ENCODE data around the gene MADCAM1.
"Not testable (repeated sequence)": the region's sequence is repeated elsewhere in the genome, so short reads cannot be mapped to it uniquely, and the experiment has no call there.

The MADCAM1 gene

GRCh38 chr19:496112-496665, at the start of gene MADCAM1:
Gene MADCAM1 (plus strand): TSS chr19:496486. CDS start chr19:496500, 14 bp downstream.
- DNase-seq (ENCODE audit: extremely low spot score, insufficient read length, low read depth), result no peak
- no peak for FAIRE-seq

GRCh38 chr19:447064-447426, 49.2 kb upstream of the MADCAM1 start:
- DNase-seq (ENCODE audit: extremely low spot score, insufficient read length, low read depth), result no peak
- no peak for FAIRE-seq

GRCh38 chr19:447816-448560, 48.3 kb upstream of the MADCAM1 start:
- DNase-seq (ENCODE audit: extremely low spot score, insufficient read length, low read depth) (no peak), FAIRE-seq (no peak)

- FAIRE-seq, result no peak
Observed at GRCh38 chr19:449916-450315, 46.4 kb upstream of the MADCAM1 start.

GRCh38 chr19:450912-451481, 45.3 kb upstream of the MADCAM1 start:
- not testable (repeated sequence) for DNase-seq (ENCODE audit: extremely low spot score, insufficient read length, low read depth); FAIRE-seq

More at GRCh38 chr19:449916-450315, 46.4 kb upstream of the MADCAM1 start:
- no peak for DNase-seq (ENCODE audit: extremely low spot score, insufficient read length, low read depth)

GRCh38 chr19:452829-453228, 43.5 kb upstream of the MADCAM1 start:
- FAIRE-seq, result no peak
- DNase-seq (ENCODE audit: extremely low spot score, insufficient read length, low read depth), result no peak

- no peak for FAIRE-seq
- DNase-seq (ENCODE audit: extremely low spot score, insufficient read length, low read depth), result no peak
Observed at GRCh38 chr19:453606-454005, 42.7 kb upstream of the MADCAM1 start.

GRCh38 chr19:455031-455705, 41.1 kb upstream of the MADCAM1 start:
- no peak for DNase-seq (ENCODE audit: extremely low spot score, insufficient read length, low read depth)
- no peak for FAIRE-seq

GRCh38 chr19:455851-456546, 40.3 kb upstream of the MADCAM1 start:
- FAIRE-seq, result no peak

GRCh38 chr19:456547-457110, 39.7 kb upstream of the MADCAM1 start:
- DNase-seq (ENCODE audit: extremely low spot score, insufficient read length, low read depth), result no peak
- no peak for FAIRE-seq

More at GRCh38 chr19:455851-456546, 40.3 kb upstream of the MADCAM1 start:
- no peak for DNase-seq (ENCODE audit: extremely low spot score, insufficient read length, low read depth)

- FAIRE-seq (no peak), DNase-seq (ENCODE audit: extremely low spot score, insufficient read length, low read depth) (no peak)
Observed at GRCh38 chr19:457636-458035, 38.6 kb upstream of the MADCAM1 start.

- no peak for DNase-seq (ENCODE audit: extremely low spot score, insufficient read length, low read depth)
- FAIRE-seq, result no peak
Observed at GRCh38 chr19:458091-459042, 37.9 kb upstream of the MADCAM1 start.

GRCh38 chr19:459724-460511, 36.4 kb upstream of the MADCAM1 start:
- FAIRE-seq (no peak), DNase-seq (ENCODE audit: extremely low spot score, insufficient read length, low read depth) (no peak)

GRCh38 chr19:460877-461720, 35.2 kb upstream of the MADCAM1 start, which contains the start of gene SHC2:
Gene SHC2 (minus strand): TSS chr19:461033. CDS start chr19:460996, 37 bp downstream.
- FAIRE-seq, result no peak
- no peak for DNase-seq (ENCODE audit: extremely low spot score, insufficient read length, low read depth)

GRCh38 chr19:461721-462551, 34.4 kb upstream of the MADCAM1 start:
- FAIRE-seq (no peak), DNase-seq (ENCODE audit: extremely low spot score, insufficient read length, low read depth) (no peak)

- DNase-seq (ENCODE audit: extremely low spot score, insufficient read length, low read depth), result no peak
- no peak for FAIRE-seq
Observed at GRCh38 chr19:463483-464207, 32.6 kb upstream of the MADCAM1 start.
